HepG2 (cell line): ENCODE measurements around the gene SMAD3. TPM values are rescaled to one million over a fixed set of nuclear protein-coding genes. Genes with fewer than 3 reads are reported as not detected.

Source experiments
- ARNTL ChIP-seq: sonication (generic); formaldehyde crosslinking; IDR thresholded peaks from 2 replicates; pipeline ENCODE4 v1.4.0; 2020; ENCODE audit warnings: mild to moderate bottlenecking, missing genetic modification reagents
- DNMT3B ChIP-seq: conservative IDR thresholded peaks from 2 replicates; pipeline ENCODE4 v1.6.1; 2016; ENCODE audit warnings: missing biosample characterization, control low read depth
- ESRRA ChIP-seq: sonication (generic); formaldehyde crosslinking; IDR thresholded peaks from 2 replicates; pipeline ENCODE4 v1.5.1; 2020; ENCODE audit warnings: mild to moderate bottlenecking, low read depth, missing genetic modification reagents
- HCFC1 ChIP-seq: fragments of 150-350 bp; IDR thresholded peaks from 2 replicates; pipeline ENCODE4 v1.6.1; 2014; ENCODE audit warnings: low read depth, low read length
- JDP2 ChIP-seq: sonication (generic); formaldehyde crosslinking; IDR thresholded peaks from 2 replicates; pipeline ENCODE4 v1.8.1; 2022; ENCODE audit warnings: missing genetic modification reagents, borderline replicate concordance
- MIER2 ChIP-seq: IDR thresholded peaks from 2 replicates; pipeline ENCODE4 v1.6.1; 2016; ENCODE audit warnings: missing biosample characterization, missing genetic modification reagents
- PHB2 ChIP-seq: fragments of 450-650 bp; IDR thresholded peaks from 2 replicates; pipeline ENCODE4 v1.6.1; 2018; ENCODE audit not compliant: partially characterized antibody
- TCF7L2 ChIP-seq: IDR thresholded peaks from 2 replicates; pipeline ENCODE4 v1.6.1; 2011; ENCODE audit warnings: mild to moderate bottlenecking, low read depth, low read length, moderate library complexity
- TOPORS ChIP-seq: sonication (generic); formaldehyde crosslinking; IDR thresholded peaks from 2 replicates; pipeline ENCODE4 v1.8.0; 2023; ENCODE audit warnings: mild to moderate bottlenecking, missing genetic modification reagents
- ZFP36L2 ChIP-seq: sonication (generic); formaldehyde crosslinking; IDR thresholded peaks from 2 replicates; pipeline ENCODE4 v1.4.0; 2020; ENCODE audit warnings: missing genetic modification reagents
- ZNF180 ChIP-seq: sonication (generic); formaldehyde crosslinking; IDR thresholded peaks from 2 replicates; pipeline ENCODE4 v1.4.0; 2020; ENCODE audit warnings: low read depth, missing genetic modification reagents, borderline replicate concordance
- ZNF224 ChIP-seq: sonication (generic); formaldehyde crosslinking; IDR thresholded peaks from 2 replicates; pipeline ENCODE4 v1.5.0; 2020; ENCODE audit warnings: mild to moderate bottlenecking, missing genetic modification reagents
- ZNF333 ChIP-seq: sonication (generic); formaldehyde crosslinking; IDR thresholded peaks from 2 replicates; pipeline ENCODE4 v1.4.0; 2020; ENCODE audit warnings: mild to moderate bottlenecking, missing genetic modification reagents, borderline replicate concordance
- ZNF460 ChIP-seq: sonication (generic); formaldehyde crosslinking; IDR thresholded peaks from 2 replicates; pipeline ENCODE4 v1.5.1; 2020; ENCODE audit warnings: missing genetic modification reagents, mild to moderate bottlenecking, borderline replicate concordance
- ZNF501 ChIP-seq: sonication (generic); formaldehyde crosslinking; IDR thresholded peaks from 2 replicates; pipeline ENCODE4 v1.5.1; 2020; ENCODE audit warnings: mild to moderate bottlenecking, moderate library complexity, missing genetic modification reagents
- ZNF547 ChIP-seq: sonication (generic); formaldehyde crosslinking; IDR thresholded peaks from 2 replicates; pipeline ENCODE4 v1.5.1; 2020; ENCODE audit warnings: mild to moderate bottlenecking, missing genetic modification reagents
- ZNF572 ChIP-seq: sonication (generic); formaldehyde crosslinking; IDR thresholded peaks from 2 replicates; pipeline ENCODE4 v1.5.1; 2020; ENCODE audit warnings: mild to moderate bottlenecking, missing genetic modification reagents
- polyA plus RNA-seq, 8 experiments: library from polyadenylated mRNA; depleted of rRNA in 3 of 8; stranded (reverse) in 7 of 8; unstranded in 1 of 8; fragments of >200 nt; fragmentation: Illumina TruSeq in 4 of 8; extraction: Trizol in 4 of 8; gene quantifications; 2 replicates each; pipeline versions ENCODE4 v1.2.1 to v1.2.3, GENCODE V29; 2011 to 2016; ENCODE audit warnings: low read depth in 4 of 8, missing spikeins in 1 of 8, mixed read lengths in 1 of 8; ENCODE audit not compliant: insufficient read depth in 1 of 8
- total RNA-seq, 5 experiments: library from RNA; depleted of rRNA; stranded (reverse); fragments of >200 nt; fragmentation: Illumina TruSeq; extraction: Trizol; gene quantifications; 2 replicates each; pipeline ENCODE4 v1.2.3, GENCODE V29; 2016; ENCODE audit warnings: low read depth in 1 of 5
- TF ChIP-seq, protein P1 (sequence below): sonication (generic); formaldehyde crosslinking; conservative IDR thresholded peaks from 2 replicates; pipeline ENCODE4 v1.4.0; 2020; ENCODE audit warnings: missing genetic modification reagents
- TF ChIP-seq, protein P2 (sequence below): sonication (generic); formaldehyde crosslinking; IDR thresholded peaks from 2 replicates; pipeline ENCODE4 v1.5.1; 2020; ENCODE audit warnings: missing genetic modification reagents, mild to moderate bottlenecking, borderline replicate concordance
- TF ChIP-seq, protein P3 (sequence below): sonication (generic); formaldehyde crosslinking; IDR thresholded peaks from 2 replicates; pipeline ENCODE4 v1.5.1; 2020; ENCODE audit warnings: mild to moderate bottlenecking, missing genetic modification reagents, moderate library complexity
- TF ChIP-seq, protein P4 (sequence below): sonication (generic); formaldehyde crosslinking; IDR thresholded peaks from 2 replicates; pipeline ENCODE4 v1.4.0; 2020; ENCODE audit warnings: missing genetic modification reagents

SMAD3 gene
- total and polyA plus RNA-seq, 2 of the 13 experiments (the other 11 are each of a cell fraction or from before 2014, with no cell fraction given) = 8.6 to 56.3 TPM

DNA sequence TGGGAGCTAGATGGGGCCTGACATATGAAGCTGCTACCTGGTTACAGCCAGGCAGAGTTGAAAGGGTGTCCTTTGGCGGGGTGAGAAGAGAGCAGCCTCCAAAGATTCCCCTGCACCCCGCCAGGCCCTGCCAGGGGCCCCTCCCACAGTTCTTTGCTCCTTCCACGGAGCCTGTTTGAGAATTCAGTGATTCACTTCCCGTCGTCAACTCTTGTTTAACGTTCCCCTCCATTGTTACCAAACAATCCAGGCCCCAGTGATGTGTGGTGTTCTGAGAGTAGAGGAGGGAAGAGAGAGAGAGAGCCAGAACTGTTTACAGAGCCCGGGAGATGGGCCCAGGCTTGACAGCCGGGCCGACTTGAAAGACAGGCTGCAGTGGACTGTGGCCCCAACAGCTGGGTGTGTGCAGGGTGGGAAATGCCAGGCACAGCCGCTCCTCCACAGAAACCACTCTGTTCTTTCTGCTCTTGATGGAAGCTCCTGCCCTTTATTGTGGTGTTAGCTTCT is 81.5 kb downstream of the SMAD3 start (continued):
- TF ChIP-seq ZNF547 (CRISPR knock-in tag) = no peak
- TF ChIP-seq TCF7L2 = 0 out of 2 replicates have a peak, but pooled peaks have one; percentile 29
- TF ChIP-seq ZNF460 = peak; percentile 21; the same call in 1 of the 2 replicates
- no peak for TF ChIP-seq ESRRA (CRISPR knock-in tag)
- TF ChIP-seq ARNTL = 0 out of 2 replicates have a peak, but pooled peaks have one; percentile 24
- no peak for TF ChIP-seq JDP2 (CRISPR knock-in tag)
- no peak for TF ChIP-seq ZFP36L2 (CRISPR knock-in tag)
- 0 out of 2 replicates have a peak, but pooled peaks have one; percentile 36 for TF ChIP-seq DNMT3B (CRISPR knock-in tag)
- no peak for TF ChIP-seq PHB2
- TF ChIP-seq MIER2 = peak; percentile 33; the same call in 1 of the 2 replicates
- TF ChIP-seq, protein P1, sequence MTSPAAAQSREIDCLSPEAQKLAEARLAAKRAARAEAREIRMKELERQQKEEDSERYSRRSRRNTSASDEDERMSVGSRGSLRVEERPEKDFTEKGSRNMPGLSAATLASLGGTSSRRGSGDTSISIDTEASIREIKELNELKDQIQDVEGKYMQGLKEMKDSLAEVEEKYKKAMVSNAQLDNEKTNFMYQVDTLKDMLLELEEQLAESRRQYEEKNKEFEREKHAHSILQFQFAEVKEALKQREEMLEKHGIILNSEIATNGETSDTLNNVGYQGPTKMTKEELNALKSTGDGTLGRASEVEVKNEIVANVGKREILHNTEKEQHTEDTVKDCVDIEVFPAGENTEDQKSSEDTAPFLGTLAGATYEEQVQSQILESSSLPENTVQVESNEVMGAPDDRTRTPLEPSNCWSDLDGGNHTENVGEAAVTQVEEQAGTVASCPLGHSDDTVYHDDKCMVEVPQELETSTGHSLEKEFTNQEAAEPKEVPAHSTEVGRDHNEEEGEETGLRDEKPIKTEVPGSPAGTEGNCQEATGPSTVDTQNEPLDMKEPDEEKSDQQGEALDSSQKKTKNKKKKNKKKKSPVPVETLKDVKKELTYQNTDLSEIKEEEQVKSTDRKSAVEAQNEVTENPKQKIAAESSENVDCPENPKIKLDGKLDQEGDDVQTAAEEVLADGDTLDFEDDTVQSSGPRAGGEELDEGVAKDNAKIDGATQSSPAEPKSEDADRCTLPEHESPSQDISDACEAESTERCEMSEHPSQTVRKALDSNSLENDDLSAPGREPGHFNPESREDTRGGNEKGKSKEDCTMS (CRISPR knock-in tag) = no peak
- TF ChIP-seq, protein P2, sequence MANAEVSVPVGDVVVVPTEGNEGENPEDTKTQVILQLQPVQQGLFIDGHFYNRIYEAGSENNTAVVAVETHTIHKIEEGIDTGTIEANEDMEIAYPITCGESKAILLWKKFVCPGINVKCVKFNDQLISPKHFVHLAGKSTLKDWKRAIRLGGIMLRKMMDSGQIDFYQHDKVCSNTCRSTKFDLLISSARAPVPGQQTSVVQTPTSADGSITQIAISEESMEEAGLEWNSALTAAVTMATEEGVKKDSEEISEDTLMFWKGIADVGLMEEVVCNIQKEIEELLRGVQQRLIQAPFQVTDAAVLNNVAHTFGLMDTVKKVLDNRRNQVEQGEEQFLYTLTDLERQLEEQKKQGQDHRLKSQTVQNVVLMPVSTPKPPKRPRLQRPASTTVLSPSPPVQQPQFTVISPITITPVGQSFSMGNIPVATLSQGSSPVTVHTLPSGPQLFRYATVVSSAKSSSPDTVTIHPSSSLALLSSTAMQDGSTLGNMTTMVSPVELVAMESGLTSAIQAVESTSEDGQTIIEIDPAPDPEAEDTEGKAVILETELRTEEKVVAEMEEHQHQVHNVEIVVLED (CRISPR knock-in tag) = no peak; the same call in 1 of the 2 replicates
- no peak for TF ChIP-seq ZNF180 (CRISPR knock-in tag)
- no peak for TF ChIP-seq ZNF224 (CRISPR knock-in tag)
- TF ChIP-seq ZNF501 = peak; percentile 78
- TF ChIP-seq, protein P3, sequence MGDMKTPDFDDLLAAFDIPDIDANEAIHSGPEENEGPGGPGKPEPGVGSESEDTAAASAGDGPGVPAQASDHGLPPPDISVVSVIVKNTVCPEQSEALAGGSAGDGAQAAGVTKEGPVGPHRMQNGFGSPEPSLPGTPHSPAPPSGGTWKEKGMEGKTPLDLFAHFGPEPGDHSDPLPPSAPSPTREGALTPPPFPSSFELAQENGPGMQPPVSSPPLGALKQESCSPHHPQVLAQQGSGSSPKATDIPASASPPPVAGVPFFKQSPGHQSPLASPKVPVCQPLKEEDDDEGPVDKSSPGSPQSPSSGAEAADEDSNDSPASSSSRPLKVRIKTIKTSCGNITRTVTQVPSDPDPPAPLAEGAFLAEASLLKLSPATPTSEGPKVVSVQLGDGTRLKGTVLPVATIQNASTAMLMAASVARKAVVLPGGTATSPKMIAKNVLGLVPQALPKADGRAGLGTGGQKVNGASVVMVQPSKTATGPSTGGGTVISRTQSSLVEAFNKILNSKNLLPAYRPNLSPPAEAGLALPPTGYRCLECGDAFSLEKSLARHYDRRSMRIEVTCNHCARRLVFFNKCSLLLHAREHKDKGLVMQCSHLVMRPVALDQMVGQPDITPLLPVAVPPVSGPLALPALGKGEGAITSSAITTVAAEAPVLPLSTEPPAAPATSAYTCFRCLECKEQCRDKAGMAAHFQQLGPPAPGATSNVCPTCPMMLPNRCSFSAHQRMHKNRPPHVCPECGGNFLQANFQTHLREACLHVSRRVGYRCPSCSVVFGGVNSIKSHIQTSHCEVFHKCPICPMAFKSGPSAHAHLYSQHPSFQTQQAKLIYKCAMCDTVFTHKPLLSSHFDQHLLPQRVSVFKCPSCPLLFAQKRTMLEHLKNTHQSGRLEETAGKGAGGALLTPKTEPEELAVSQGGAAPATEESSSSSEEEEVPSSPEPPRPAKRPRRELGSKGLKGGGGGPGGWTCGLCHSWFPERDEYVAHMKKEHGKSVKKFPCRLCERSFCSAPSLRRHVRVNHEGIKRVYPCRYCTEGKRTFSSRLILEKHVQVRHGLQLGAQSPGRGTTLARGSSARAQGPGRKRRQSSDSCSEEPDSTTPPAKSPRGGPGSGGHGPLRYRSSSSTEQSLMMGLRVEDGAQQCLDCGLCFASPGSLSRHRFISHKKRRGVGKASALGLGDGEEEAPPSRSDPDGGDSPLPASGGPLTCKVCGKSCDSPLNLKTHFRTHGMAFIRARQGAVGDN (CRISPR knock-in tag) = peak; percentile 79
- TF ChIP-seq, protein P4, sequence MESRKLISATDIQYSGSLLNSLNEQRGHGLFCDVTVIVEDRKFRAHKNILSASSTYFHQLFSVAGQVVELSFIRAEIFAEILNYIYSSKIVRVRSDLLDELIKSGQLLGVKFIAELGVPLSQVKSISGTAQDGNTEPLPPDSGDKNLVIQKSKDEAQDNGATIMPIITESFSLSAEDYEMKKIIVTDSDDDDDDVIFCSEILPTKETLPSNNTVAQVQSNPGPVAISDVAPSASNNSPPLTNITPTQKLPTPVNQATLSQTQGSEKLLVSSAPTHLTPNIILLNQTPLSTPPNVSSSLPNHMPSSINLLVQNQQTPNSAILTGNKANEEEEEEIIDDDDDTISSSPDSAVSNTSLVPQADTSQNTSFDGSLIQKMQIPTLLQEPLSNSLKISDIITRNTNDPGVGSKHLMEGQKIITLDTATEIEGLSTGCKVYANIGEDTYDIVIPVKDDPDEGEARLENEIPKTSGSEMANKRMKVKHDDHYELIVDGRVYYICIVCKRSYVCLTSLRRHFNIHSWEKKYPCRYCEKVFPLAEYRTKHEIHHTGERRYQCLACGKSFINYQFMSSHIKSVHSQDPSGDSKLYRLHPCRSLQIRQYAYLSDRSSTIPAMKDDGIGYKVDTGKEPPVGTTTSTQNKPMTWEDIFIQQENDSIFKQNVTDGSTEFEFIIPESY (CRISPR knock-in tag) = peak; percentile 32; the same call in 1 of the 2 replicates
- no peak for TF ChIP-seq ZNF572 (CRISPR knock-in tag)
- TF ChIP-seq ZNF333 (CRISPR knock-in tag) = no peak
- TF ChIP-seq TOPORS = no peak
- TF ChIP-seq HCFC1 = no peak
